Measurements from ENCODE around the gene RGS18.

GRCh38 chr1:192171123-192171522, 12.9 kb downstream of the RGS18 start:
- TF ChIP-seq REST (IDR thresholded peaks at IDR 0.05), result no peak
- TF ChIP-seq SREBF2 (IDR thresholded peaks at IDR 0.05), result no peak
- no peak for TF ChIP-seq CTCF (IDR thresholded peaks at IDR 0.05)
- TF ChIP-seq TFCP2L1 (CRISPR knock-in tag; IDR thresholded peaks at IDR 0.05), result no peak
- TF ChIP-seq NPAS2 (CRISPR knock-in tag; IDR thresholded peaks at IDR 0.05; ENCODE audit: borderline replicate concordance), result no peak
